SHP77 treated with DMSO at 0.1 percent for 48 hours (cell line): Measurements from ENCODE around the gene LYSMD1.

Experiments used
- DNase-seq: peaks from one replicate; lab custom pipeline; 2025; lab: John Stamatoyannopoulos, UW

The LYSMD1 gene

GRCh38 chr1:151135433-151136385, 30.0 kb downstream of the LYSMD1 start:
- no peak for DNase-seq

GRCh38 chr1:151134991-151135390, 30.7 kb downstream of the LYSMD1 start:
- no peak for DNase-seq

GRCh38 chr1:151134396-151134795, 31.3 kb downstream of the LYSMD1 start:
- peak; percentile 41 for DNase-seq

GRCh38 chr1:151133018-151133806, 32.5 kb downstream of the LYSMD1 start:
- DNase-seq: no peak

GRCh38 chr1:151132335-151133017, 33.2 kb downstream of the LYSMD1 start:
- DNase-seq: no peak

GRCh38 chr1:151131701-151132334, 33.9 kb downstream of the LYSMD1 start:
- DNase-seq: no peak

- DNase-seq: no peak
These were observed 34.6 kb downstream of the LYSMD1 start for GRCh38 chr1:151130987-151131586.

GRCh38 chr1:151128800-151129199, 36.9 kb downstream of the LYSMD1 start:
- no peak for DNase-seq

GRCh38 chr1:151124763-151125403, 40.8 kb downstream of the LYSMD1 start:
- DNase-seq: peak; percentile 25

- no peak for DNase-seq
These were observed 51.8 kb downstream of the LYSMD1 start for GRCh38 chr1:151113877-151114276.
